HG03558 (cell line): ENCODE measurements around the gene MYH6.

Source experiments
- ATAC-seq: cut with Tn5 transposase; IDR thresholded peaks from one replicate; pipeline ENCODE4 v1.9.1; 2021; ENCODE audit warnings: moderate number of reproducible peaks; ENCODE audit not compliant: unreplicated experiment; ENCODE audit errors: extremely low read depth

Gene MYH6

GRCh38 chr14:23361763-23362162 is 46.3 kb downstream of the MYH6 start:
- no peak for ATAC-seq

GRCh38 chr14:23361320-23361719 is 46.8 kb downstream of the MYH6 start:
- no peak for ATAC-seq

GRCh38 chr14:23360496-23360895 is 47.6 kb downstream of the MYH6 start:
- no peak for ATAC-seq

GRCh38 chr14:23359722-23360447 is 48.2 kb downstream of the MYH6 start:
- ATAC-seq, result no peak

GRCh38 chr14:23359167-23359626 is 48.9 kb downstream of the MYH6 start:
- no peak for ATAC-seq

- ATAC-seq, result no peak
Observed at GRCh38 chr14:23358553-23359166, 49.4 kb downstream of the MYH6 start.

- ATAC-seq, result no peak
Observed at GRCh38 chr14:23358042-23358441, 50.0 kb downstream of the MYH6 start.

GRCh38 chr14:23357261-23357660 is 50.8 kb downstream of the MYH6 start:
- ATAC-seq, result no peak

- no peak for ATAC-seq
Observed at GRCh38 chr14:23356662-23357061, 51.4 kb downstream of the MYH6 start.

GRCh38 chr14:23355871-23356435 is 52.1 kb downstream of the MYH6 start:
- no peak for ATAC-seq

GRCh38 chr14:23354990-23355389 is 53.1 kb downstream of the MYH6 start:
- no peak for ATAC-seq

GRCh38 chr14:23353433-23353780 is 54.7 kb downstream of the MYH6 start:
- ATAC-seq, result no peak

GRCh38 chr14:23352506-23353432 is 55.3 kb downstream of the MYH6 start, which contains the start of gene SLC22A17:
TSS of gene SLC22A17 (minus strand) at chr14:23352887.
- ATAC-seq, result no peak

- no peak for ATAC-seq
Observed at GRCh38 chr14:23351681-23352505, 56.2 kb downstream of the MYH6 start.

GRCh38 chr14:23349156-23349845 is 58.8 kb downstream of the MYH6 start:
- ATAC-seq, result no peak

- no peak for ATAC-seq
Observed at GRCh38 chr14:23348297-23348655, 59.8 kb downstream of the MYH6 start.

GRCh38 chr14:23347406-23348296 is 60.4 kb downstream of the MYH6 start:
- ATAC-seq, result no peak

- no peak for ATAC-seq
Observed at GRCh38 chr14:23346693-23347405, 61.2 kb downstream of the MYH6 start.
